ENCODE results near the gene TMEM121B.
A peak's percentile ranks its signal among the peaks of the same experiment; 100 is the strongest.

The TMEM121B gene

DNA sequence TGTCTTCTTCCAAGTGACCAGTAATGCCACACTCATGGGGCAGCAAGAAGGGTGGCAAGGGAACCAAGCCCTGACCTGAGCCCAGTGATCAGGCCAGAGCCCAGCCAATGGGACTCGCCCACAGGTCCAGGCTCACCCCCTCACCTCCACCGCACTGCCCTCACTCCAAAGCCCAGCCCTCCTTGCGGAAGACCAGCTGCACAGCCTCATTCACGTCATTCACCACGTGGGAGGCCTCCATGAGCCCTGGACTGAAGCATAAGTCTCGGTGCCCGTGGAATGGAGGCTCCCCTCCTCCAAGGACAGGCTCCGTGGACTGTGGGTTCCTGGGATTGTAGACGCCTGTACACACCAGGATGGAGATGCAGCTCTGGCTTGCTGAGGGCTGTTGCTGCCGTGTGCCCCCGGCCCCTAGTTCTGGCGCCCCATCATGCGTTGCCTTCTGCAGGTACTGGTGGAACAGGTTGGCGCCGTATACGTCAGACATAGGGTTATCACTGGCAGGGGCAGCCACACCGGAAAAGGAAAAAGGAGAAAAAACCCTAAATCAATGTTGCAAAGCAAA, 16.8 kb upstream of the TMEM121B start:
- no peak for DNase-seq

DNA sequence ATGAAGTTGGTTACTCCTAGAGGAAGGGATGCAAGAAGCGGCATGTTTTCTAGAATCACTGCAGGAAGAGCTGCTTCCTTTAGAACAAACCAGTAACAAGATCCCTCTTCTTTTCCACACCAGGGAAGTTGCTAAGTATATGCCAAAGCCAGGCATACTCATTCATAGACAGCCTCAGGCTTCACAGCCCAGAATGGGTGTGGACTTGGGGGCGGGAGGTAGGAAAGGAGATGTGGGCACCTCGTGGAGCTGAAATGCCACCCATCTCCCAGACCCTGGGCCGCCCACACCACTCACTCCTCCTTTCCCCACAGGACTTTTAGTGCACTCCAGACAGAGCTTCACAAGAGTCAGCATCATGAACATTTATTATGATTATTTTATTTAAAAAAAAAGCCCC, 16.0 kb upstream of the TMEM121B start:
- DNase-seq = no peak

DNA sequence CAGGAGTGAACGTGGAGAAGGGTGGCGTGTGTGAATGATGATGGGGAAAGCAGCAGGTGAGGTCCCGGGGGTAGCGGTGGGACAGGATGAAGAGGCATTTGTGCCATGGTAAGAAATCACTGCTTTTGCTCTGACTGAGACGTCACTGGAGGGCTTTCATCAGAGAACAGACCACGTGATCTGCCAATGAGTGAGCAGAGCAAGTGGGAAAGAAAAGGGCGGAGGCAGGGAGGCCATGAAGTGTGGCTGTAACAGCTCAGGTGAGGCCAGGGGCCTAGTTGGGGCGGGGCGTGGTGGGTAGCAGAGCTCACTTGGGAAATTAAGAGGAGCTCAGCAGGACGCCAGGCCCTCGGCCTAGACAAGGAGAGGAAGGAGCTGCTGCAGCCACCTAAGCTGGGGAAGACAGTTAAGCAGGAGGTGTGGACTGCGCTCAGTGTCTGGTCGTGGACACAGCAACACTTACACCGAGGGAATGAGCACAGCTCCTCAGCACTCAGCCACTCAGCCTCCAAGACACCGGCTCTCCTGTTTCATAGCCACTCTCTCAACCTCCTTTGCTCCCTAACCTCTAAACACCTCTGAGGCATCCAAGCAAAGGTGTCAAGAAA, 14.1 kb upstream of the TMEM121B start:
- no peak for DNase-seq

DNA sequence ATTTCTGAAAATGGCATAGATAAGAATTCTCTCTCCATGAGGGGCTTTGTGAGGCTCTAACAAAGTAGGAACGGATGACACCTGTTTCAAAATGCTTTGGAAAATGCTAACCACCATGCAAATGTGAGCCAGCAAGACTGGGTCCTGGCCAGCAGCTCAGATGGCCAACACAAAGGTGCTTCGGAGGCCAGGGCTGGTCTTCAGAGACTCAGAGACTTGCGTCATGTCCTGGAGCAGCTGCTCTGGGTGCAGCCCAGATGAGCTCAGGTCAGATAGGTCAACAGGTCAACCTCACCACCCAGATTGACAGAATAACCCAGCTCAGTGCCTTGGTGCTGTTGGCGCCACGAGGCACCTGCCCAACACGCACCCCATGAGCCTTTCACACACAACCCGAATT, 12.0 kb upstream of the TMEM121B start:
- no peak for DNase-seq

DNA sequence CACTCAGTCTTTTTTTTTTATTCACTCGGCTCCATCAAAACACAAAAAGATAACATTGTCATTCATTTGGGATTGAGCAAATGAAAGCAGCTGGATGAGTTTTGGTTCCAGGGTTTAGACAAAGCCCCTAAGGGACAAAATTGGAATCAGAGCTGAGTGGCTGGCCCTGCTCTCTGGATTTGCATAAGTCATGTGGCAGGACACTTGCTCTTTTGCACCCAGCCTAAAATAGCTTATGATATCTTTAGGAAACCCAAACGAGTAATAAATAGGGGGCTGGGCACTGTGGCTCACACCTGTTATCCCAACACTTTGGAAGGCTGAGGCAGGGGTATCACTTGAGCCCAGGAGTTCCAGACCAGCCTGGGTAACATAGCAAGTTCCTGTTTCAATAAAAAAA, 11.0 kb upstream of the TMEM121B start:
- no peak for DNase-seq

DNA sequence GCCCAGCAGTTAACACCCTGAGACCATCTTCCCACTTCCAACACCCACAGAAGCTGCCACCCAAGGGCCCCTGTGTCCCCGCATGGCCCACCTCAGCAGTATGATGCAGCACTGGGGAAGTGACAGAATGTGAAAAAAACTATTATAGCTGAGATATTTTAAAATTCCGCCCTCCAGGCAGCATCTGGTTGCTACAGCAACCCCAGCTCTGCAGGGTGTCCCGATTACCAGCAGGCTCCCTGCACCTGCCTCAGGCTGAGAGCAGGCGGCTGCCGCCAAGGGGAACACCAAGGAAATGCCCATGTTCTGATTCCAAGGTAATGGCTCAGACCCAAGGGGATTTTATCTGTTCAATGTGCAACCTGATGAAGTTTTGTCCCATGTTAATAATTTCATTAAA, 10.5 kb upstream of the TMEM121B start:
- DNase-seq = no peak

DNA sequence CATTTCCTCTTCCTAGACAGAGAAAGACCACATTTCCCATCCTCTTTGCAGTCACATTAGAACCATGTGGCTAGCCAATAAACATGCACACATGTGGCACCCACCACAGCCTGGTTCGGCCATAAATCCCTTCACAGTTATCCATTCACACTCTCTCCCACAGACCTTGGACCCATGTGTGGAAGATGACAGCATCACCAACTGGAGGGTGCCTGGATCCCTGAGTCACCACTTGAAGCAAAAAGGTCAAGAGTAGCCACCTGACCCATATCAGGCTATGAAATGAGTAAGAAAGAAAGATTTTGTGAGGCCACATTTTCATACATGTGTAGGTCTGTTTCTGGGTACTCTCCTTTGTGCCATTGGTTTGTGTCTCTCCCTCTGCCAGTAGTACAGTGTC, 9.0 kb upstream of the TMEM121B start:
- no peak for DNase-seq

DNA sequence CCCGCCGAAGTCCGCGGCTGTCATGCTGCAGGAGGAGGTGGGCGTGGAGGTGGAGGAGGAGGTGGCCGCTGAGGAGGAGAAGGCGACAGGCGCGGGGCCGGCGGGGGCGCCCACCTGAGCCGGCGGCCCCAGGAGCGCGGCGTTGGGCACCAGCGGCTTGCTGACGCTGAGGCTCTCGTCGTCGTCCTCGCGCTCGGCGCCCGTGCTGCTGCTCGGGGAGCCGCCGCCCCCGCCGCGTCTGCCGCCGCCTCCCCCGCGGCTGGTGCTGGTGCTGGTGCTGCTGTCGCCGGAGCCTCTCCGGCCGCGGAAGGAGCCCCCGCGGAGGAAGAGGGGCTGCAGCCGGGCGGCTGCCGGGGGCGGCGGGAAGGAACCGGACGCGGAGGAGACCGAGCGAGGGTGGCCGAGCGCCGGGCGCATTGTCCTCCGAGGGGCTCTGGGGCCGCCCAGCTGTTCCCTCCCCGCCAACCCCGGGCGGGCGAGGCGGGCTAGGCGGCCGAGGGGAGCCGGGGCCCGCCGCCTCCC, 388 bp downstream of the TMEM121B start:
- DNase-seq = no peak

DNA sequence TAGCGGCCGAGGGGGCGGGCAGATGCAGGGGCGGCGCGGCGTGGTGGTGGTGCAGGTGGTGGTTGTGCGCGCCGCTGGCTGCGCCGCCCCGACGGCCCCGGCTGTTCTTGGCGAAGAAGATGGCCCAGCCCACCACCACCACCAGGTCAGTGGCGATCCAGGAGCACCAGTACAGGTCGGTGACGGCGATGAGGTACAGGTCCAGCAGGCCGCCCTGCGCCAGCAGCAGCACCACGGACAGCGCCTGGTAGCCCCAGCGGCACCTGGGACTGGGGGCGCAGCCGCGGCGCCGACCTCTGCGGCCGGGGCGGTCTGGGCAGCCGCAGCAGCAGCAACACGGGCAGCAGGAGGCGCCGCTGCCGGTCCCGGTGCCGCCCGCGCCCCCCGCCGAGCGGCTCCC, 879 bp downstream of the TMEM121B start:
- peak; percentile 59 for DNase-seq

DNA sequence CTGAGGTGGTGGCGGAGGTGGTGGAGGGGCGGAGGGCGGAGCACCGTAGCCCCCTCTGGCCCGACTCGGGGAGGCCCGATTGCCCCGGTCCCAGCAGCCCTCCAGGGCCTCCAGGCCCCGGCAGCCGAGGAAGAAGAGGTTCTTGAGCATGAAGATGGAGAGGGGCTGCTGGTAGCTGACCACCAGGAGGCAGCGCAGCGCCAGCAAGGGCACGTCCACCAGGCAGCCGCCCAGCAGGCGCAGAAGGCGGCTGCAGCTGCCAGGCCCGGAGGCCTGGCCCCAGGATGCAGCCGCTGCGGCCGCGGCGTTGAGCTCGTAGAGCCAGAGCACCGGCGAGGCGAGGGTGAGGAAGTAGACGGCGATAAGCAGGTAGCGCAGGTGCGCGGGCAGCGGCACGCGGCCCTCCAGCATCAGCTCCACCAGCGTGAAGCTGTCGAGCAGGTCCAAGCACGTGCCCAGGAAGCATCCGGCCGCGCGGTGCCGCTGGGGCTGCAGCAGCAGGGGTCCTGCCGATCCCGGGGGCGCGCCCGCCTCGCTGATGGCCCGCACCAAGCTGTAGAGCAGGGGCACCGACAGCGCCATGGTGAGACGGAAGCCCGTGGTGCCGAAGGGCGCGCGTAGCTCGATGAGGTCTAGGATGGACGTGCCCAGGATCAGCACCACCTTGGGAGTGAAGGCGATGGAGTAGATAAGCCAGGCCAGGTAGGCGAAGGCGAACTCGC, 1.5 kb downstream of the TMEM121B start:
- DNase-seq = no peak

DNA sequence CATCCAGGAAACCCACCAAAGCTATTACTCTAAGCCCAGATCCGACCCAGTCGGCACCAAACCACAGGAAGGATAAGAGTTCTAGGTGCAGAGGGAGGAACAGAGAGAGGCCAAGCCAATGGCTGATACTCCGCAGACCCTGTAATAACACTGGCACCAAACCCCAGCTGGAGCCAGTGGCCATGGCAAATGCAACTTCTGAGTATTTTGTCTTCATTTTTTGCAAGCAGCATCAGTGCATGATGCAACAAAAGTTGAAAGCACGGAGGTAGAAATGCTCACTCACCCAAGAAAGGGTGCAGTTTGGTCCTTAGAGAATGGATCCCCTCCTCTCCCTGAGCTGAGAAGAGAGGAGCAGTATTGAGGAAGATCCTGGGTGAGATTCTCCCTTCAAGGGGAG, 2.8 kb downstream of the TMEM121B start:
- no peak for DNase-seq

DNA sequence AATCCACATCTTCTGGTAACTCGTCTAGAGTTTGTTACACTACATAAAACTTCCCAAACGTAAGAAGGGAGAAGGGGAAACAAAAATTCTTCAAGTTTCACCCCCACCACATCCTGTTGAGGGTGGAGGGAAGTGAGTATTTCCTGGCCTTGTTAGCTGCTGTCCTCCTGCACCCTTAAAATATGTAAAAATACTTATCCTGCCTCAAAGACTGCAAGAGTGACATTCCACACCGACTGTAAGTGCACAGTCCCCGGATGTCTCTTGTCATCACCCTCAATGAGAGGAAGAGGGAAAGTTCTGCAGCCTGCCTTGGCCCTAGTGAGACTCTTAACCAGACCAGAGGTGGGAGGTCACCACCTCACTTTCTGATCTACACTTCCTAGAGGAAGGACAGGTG, 3.3 kb downstream of the TMEM121B start:
- DNase-seq = no peak

DNA sequence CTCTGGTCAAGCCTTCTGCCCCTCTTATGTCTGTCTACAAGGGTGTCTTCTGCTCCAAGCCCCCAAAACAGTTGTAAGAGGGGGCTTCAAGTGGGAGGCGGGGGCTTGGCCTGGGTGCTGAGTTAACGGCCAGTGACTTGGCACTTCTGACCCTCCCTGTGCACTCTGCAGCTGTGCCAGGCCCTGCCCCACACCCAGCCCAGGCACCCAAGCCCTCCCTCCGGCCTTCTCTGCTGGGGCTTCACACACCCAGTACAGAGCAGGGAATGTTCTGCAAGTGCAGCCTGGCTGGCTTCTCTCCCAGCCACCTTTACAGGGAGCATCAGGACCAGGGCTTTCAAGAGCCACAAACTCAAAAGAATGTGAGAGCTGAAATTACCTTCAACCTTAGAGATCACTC, 3.8 kb downstream of the TMEM121B start:
- DNase-seq = no peak

DNA sequence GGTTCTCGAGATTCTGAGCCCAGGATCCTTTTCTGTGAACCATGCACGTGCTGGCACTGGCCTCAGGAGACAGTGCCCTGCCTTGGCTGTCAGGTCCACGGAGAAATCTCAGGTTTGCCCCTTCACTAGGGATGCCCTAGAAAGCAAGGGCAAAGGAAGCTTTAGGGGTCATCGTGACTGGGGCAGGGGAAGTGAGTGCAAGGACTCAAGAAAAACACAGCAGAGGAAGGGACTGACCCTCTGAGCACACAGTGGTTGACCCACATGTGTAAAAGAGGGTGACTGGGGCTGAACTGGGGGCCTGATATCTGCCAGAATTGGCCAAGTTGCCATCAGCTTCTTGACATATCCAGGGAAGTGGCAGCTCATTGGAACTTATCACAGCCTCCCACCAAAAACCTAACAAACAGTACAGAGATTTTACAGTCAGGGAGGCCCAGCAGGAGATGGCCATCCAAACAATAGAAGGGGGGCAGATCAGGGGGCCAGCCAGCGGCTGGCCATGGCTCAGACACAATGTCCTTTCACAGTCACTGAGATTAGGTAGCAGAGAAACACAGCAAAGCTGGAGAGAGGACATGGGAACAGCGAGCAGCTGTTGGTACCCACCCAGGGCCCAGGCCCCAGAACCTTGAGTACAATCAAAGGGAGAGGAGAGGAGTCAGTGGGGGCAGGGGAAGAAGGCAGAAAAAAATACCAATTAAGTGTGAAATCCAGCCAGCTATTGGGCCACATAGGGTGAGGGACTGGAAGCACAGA, 4.4 kb downstream of the TMEM121B start:
- no peak for DNase-seq

DNA sequence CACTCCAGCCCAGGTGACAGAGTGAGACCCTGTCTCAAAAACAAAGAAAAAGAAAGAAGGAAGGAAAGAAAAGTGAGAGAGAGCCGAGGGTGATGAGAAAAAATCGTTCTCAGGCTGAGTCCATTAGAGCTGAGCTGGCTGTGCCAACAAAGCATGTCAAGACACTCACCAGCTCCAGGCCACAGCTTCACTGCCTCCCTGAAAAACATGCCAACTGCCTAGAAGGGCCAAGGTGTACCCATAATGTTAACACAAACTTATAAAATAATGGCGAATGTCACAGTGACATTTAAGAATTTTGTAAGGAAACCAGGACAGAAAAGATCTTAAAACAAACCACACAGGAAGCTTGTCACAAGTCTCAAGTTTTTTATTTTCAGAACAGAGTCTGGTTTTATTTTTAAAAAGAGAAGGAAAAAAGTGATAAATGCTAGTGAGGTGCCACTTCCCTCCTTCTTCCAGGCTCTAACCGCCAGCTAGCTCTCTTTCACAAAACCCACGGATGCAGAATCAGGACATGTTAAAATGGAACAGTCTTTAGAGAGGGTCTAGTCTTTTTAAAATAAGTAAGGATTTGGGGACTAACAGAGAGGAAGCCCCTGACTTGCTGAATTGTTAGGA, 5.1 kb downstream of the TMEM121B start:
- no peak for DNase-seq

DNA sequence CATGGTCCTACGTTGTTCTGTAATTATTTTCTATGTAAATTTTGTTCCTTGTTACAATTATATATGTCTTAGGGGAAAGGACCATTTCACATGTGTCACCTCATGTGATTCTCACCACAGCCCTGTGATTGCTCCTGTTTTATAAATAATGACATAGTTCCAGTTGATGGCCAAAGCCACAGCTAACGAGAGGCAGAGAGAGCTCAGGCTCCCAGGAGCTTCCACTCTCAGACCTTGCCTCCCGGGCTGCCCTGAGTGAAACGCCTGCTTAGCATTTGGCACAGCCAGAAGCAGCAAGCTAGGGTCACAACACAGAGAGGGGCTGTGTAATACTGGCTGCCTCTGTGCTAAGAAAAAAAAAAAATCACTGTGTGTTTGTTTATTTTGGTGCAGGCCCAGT, 5.9 kb downstream of the TMEM121B start:
- DNase-seq = no peak

DNA sequence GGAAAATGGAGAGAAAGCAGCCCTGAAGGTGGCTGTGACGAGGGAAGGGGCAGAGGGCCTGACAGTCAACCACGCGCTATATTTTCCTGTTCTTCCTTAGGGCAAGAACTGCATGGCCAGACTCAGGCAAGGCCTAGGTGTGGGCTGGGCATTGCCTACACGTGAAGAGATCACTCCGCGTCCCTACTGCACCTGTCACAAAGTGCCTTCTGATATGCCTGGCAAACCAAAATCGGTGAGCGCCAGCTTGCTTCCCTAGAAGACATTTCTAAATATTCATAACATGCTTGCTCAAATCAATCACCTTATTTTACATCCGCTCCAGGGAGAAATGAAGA, 6.3 kb downstream of the TMEM121B start:
- no peak for DNase-seq

DNA sequence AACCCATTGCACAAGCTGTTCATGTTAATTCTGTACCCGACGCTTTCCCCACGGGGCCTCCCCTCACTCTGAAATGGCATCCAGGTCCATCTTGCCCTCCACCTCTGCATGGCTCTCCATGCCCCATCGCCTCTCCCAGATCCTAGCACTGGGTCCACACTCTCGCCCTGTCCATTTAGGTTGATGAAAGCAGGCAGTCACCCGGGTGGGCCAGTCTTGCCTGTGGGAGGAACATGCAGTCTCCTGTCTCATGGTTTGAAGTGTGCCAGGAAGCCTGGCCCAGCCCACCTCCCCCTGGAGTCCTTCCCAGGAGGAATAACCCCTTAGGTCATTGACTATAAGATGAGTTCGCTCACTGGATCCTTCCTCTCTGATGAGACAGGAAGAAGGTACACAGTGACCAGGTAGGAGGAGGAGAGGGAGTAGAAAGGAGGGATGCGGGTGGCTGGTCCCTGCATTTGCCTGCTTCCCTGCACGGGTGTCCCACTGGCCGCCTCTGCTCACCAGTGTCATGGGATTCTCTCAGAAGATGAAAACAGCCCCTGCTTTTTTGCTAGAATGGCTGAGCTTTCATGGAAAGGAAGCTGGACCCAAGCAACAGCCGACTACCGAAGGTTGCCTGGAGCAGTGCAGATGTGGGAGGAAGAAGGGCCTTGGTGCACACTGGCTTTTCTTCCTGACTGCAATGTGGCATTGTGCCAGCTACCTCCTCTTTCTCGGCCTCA, 6.8 kb downstream of the TMEM121B start:
- no peak for DNase-seq

DNA sequence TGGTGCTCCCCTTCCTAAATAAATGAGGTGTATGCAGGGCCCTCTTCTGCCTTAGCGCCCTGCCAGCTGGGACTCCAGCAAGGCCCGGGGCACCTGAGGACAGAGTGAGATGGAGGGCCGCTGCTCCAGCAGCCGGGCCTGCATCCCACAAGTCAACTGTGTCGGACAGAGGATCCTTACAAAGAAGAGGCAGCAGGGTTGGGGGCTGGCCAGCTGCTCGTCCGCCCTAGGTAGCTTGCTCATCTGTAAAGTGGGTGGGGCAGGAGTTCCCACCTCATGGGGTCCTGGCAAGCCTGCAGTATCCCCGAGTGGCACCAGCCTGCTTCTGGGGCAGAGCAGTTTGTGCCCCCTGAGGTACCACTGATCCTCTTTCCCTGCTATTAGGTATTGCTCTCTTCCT, 7.6 kb downstream of the TMEM121B start:
- no peak for DNase-seq

DNA sequence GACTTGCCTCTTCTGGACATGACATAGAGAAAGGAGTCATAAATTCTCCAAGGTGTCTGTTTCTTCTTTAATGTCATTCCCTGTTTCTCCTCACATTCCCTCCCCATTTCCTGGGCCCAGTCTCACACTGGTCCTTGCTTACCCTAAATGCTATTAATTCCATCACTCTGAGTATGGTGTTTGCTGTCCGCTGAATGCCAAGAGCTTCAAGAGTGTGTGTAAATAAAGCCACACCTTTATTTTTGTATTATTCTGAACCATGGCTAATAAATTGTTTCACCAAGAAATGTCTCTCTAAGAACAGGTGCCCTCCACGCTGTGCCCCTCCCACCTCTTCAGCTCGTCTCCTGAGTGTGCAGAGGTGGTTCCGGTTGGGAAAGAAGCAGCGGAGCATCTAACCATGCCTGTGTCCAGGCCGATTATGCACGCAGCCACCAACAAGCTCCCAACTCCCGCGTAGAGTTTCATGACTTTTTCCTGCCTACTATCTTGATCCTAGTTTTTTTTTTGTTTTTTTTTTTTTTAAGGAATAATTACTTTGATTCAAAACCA, 8.6 kb downstream of the TMEM121B start:
- DNase-seq = no peak

DNA sequence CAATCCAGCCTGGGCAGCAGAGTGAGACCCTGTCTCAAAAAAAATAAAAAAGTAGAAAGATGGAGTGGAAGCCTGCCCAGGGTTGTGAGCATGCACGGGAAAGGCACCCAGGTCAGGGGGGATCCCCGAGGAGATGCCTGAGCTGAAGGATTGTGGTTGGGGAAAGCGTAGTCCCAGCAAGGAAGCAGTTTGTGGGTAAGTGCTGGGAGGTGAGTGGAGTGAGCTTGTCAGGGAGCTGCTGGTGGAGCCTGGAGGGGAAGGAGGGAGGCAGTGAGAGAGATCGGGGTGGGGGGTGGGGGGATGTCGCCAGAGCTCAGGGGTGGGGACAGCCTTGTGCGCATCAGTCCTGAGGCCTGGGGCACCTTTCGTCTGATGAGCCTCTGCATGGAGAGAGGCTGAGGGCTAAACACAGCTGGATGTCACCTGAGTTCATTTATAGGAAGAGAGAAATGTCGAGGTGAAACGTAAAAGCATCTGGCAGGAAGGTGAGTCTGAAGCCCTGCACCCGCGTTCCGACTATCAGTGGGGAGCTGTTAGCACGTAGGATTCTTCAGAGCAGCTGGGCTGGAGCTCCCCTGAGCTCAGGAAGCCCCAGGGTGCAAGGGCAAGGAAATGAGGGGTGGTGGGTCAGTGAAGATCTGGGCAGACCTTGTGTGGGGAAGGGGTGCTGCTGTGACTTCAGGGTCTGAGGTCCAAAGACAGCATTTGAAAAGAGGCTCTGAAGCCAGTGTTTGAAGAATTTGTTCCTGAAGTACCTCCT, 10.2 kb downstream of the TMEM121B start:
- no peak for DNase-seq

DNA sequence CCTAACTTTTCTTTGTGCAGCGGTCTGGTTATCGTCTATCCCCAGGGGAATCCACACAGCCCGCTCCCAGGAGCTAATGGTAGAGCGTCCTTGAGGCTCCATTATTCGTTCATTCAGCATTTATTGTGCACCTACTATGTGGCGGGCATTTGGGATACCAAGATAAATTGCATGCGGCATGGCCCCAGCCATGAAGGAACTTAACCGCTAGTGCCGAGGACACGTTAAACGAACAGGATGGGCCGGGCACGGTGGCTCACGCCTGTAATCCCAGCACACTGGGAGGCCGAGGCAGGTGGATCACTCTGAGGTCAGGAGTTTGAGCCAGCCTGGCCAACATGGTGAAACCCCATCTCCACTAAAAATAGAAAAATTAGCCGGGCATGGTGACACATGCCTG, 11.2 kb downstream of the TMEM121B start:
- no peak for DNase-seq

Measured in CD4-positive, alpha-beta T cell treated with Interleukin-15 for 1 hour (primary cell).